HepG2 (cell line): ENCODE measurements around the gene PPP3R2. TPM values are rescaled to one million over a fixed set of nuclear protein-coding genes. Genes with fewer than 3 reads are reported as not detected.

ENCODE experiments used
- CBX2 ChIP-seq, 2 experiments: fragments of 200-600 bp in 1 of 2; sonication (generic); formaldehyde crosslinking in 1 of 2; IDR thresholded peaks; 2 replicates each; pipeline versions ENCODE4 v1.7.0 to v1.8.1; 2018 to 2022; ENCODE audit warnings: low read depth in 2 of 2, low read length in 1 of 2, mild to moderate bottlenecking in 1 of 2, missing genetic modification reagents in 1 of 2
- DDIT3 ChIP-seq: sonication (generic); formaldehyde crosslinking; IDR thresholded peaks from 2 replicates; pipeline ENCODE4 v1.4.0; 2020; ENCODE audit warnings: mild to moderate bottlenecking, missing genetic modification reagents
- FOXK2 ChIP-seq: fragments of 450-650 bp; IDR thresholded peaks from 2 replicates; pipeline ENCODE4 v1.6.1; 2016
- HNF1B ChIP-seq: sonication (generic); formaldehyde crosslinking; IDR thresholded peaks from 2 replicates; pipeline ENCODE4 v1.5.1; 2020; ENCODE audit warnings: mild to moderate bottlenecking, moderate library complexity, missing genetic modification reagents
- MXI1 ChIP-seq: IDR thresholded peaks from 3 replicates; pipeline ENCODE4 v1.6.1; 2012; ENCODE audit warnings: low read depth, low read length, inconsistent platforms, borderline replicate concordance
- RAD51 ChIP-seq: fragments of 450-650 bp; IDR thresholded peaks from 2 replicates; pipeline ENCODE4 v1.6.1; 2016; ENCODE audit warnings: borderline replicate concordance
- STAT6 ChIP-seq: sonication (generic); formaldehyde crosslinking; IDR thresholded peaks from 2 replicates; pipeline ENCODE4 v1.4.0; 2020; ENCODE audit warnings: missing genetic modification reagents, mild to moderate bottlenecking, borderline replicate concordance
- TEF ChIP-seq: sonication (generic); formaldehyde crosslinking; IDR thresholded peaks from 2 replicates; pipeline ENCODE4 v1.5.0; 2020; ENCODE audit warnings: missing genetic modification reagents
- ZFP36 ChIP-seq: fragments of 150-350 bp; IDR thresholded peaks from 2 replicates; pipeline ENCODE4 v1.6.1; 2018; ENCODE audit warnings: borderline replicate concordance, low read length, low read depth; ENCODE audit not compliant: partially characterized antibody
- ZKSCAN1 ChIP-seq: fragments of 150-350 bp; IDR thresholded peaks from 2 replicates; pipeline ENCODE4 v1.6.1; 2014; ENCODE audit warnings: low read length
- polyA plus RNA-seq, 8 experiments: library from polyadenylated mRNA; depleted of rRNA in 3 of 8; stranded (reverse) in 7 of 8; unstranded in 1 of 8; fragments of >200 nt; fragmentation: Illumina TruSeq in 4 of 8; extraction: Trizol in 4 of 8; gene quantifications; 2 replicates each; pipeline versions ENCODE4 v1.2.1 to v1.2.3, GENCODE V29; 2011 to 2016; ENCODE audit warnings: low read depth in 4 of 8, missing spikeins in 1 of 8, mixed read lengths in 1 of 8; ENCODE audit not compliant: insufficient read depth in 1 of 8
- total RNA-seq, 5 experiments: library from RNA; depleted of rRNA; stranded (reverse); fragments of >200 nt; fragmentation: Illumina TruSeq; extraction: Trizol; gene quantifications; 2 replicates each; pipeline ENCODE4 v1.2.3, GENCODE V29; 2016; ENCODE audit warnings: low read depth in 1 of 5

The PPP3R2 gene
- total and polyA plus RNA-seq, 2 of the 13 experiments (the other 11 are each of a cell fraction or from before 2014, with no cell fraction given): not detected

- TF ChIP-seq STAT6 (CRISPR knock-in tag) (no peak), ZKSCAN1 (no peak), RAD51 (no peak), HNF1B (no peak), FOXK2 (no peak), TEF (CRISPR knock-in tag) (no peak), CBX2 (IDR thresholded peaks at IDR 0.05; ENCODE audit: low read depth, low read length) (no peak), CBX2 (CRISPR knock-in tag; IDR thresholded peaks at IDR 0.05; ENCODE audit: low read depth) (no peak), DDIT3 (no peak), MXI1 (no peak), ZFP36 (no peak)
These were observed 2.9 kb downstream of the PPP3R2 start (continued) for GRCh38 chr9:101591787-101592446.
